ENCODE results near the gene UBL5.

DNA sequence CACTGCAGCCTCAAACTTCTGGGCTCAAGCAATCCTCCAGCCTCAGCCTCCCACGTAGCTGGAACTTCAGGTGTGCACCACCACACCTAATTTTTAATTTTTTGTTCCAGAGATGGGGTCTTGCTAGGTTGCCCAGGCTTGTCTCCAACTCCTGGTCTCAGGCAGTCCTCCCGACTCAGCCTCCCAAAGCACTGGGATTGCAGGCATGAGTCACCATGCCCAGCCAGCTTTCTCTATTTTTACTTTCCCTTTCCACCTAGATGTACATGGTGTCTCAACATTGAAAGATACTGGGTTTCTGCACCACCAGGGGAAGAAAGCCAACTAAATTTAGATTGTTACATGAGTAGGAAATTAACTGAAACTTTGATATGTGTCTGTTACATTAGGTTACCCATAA lies 45.4 kb upstream of the UBL5 start:
- TF ChIP-seq, protein P1, sequence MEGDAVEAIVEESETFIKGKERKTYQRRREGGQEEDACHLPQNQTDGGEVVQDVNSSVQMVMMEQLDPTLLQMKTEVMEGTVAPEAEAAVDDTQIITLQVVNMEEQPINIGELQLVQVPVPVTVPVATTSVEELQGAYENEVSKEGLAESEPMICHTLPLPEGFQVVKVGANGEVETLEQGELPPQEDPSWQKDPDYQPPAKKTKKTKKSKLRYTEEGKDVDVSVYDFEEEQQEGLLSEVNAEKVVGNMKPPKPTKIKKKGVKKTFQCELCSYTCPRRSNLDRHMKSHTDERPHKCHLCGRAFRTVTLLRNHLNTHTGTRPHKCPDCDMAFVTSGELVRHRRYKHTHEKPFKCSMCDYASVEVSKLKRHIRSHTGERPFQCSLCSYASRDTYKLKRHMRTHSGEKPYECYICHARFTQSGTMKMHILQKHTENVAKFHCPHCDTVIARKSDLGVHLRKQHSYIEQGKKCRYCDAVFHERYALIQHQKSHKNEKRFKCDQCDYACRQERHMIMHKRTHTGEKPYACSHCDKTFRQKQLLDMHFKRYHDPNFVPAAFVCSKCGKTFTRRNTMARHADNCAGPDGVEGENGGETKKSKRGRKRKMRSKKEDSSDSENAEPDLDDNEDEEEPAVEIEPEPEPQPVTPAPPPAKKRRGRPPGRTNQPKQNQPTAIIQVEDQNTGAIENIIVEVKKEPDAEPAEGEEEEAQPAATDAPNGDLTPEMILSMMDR (IDR thresholded peaks at IDR 0.05): no peak
- no peak for TF ChIP-seq POLR2A (IDR thresholded peaks at IDR 0.05)
